22Rv1 (cell line): ENCODE measurements around the gene TACC2.

ENCODE experiments used
- H3K27ac ChIP-seq: fragments of 450-650 bp; 2 replicates; pipeline ENCODE4 v1.5.1; 2017
- ZFX ChIP-seq: fragments of 450-650 bp; IDR thresholded peaks from 2 replicates; pipeline ENCODE4 v1.6.1; 2017; ENCODE audit warnings: antibody characterized with exemption, borderline replicate concordance
- TF ChIP-seq, protein P1 (sequence below): fragments of 450-650 bp; IDR thresholded peaks from 2 replicates; pipeline ENCODE4 v1.5.1; 2017; ENCODE audit warnings: mild to moderate bottlenecking

TACC2 gene

DNA sequence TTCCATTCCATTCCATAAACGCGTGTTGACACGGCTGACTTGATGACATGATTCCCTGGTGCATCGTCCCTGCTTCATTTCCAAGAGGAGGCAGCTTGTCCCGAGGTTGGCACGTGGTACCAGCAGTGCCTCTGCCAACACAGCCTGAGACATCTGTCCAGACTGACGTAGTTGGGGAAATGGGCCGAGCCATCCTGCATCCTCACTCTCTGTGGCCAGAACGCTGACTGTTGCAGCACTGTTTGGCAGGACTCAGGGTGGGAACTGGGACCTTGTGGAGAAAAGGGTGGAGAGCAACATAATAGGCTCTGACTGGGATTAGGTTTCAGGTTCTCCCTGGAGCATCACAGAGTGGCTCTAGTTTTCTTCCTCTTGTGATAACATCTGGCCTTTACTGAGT is 163.6 kb downstream of the TACC2 start:
- TF ChIP-seq ZFX, result no peak
- TF ChIP-seq, protein P1, sequence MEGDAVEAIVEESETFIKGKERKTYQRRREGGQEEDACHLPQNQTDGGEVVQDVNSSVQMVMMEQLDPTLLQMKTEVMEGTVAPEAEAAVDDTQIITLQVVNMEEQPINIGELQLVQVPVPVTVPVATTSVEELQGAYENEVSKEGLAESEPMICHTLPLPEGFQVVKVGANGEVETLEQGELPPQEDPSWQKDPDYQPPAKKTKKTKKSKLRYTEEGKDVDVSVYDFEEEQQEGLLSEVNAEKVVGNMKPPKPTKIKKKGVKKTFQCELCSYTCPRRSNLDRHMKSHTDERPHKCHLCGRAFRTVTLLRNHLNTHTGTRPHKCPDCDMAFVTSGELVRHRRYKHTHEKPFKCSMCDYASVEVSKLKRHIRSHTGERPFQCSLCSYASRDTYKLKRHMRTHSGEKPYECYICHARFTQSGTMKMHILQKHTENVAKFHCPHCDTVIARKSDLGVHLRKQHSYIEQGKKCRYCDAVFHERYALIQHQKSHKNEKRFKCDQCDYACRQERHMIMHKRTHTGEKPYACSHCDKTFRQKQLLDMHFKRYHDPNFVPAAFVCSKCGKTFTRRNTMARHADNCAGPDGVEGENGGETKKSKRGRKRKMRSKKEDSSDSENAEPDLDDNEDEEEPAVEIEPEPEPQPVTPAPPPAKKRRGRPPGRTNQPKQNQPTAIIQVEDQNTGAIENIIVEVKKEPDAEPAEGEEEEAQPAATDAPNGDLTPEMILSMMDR, result no peak
- no peak overlapping the region for H3K27ac ChIP-seq

- no peak overlapping the region for H3K27ac ChIP-seq
- TF ChIP-seq, protein P1, result no peak
- no peak for TF ChIP-seq ZFX
Observed at GRCh38 chr10:122154031-122154544, 165.1 kb downstream of the TACC2 start.

DNA sequence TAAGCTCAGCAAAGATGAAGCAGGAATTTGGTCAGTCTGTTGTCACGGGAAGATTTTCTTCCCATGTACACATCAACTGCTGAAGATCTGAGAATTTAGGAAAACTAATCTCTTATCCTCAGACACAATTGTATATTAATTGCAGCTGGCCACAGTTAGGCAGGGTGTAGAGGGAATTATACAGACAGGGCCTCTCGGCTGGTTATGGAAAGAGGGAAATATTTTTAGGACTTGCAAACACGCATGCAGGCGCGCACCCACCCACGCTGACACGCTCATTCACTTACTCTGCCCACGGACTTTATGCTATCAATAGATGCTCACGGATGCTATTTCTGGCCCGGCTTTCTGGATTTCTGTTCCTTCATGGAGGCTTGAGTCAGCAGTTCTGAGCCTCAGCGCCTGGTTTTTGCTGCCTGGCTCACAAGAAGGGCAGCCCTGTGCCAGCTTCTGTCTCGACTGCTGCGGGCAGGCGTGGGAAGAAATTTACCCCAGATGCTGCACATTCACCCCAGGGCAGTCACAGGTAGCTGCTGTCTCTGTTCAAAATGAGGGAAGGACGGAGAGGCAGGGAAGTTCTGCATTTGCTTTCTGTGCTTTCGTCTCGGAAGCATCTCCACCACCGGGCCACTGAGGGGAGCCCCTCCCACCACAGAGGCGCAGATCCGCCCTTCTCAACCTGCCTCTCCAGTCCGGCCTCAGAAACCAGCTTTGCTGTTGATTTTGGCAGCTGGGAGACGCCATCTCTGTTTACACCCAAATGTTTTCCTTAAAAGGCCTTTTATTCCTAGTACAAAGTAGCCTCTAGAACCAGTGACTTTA is 165.8 kb downstream of the TACC2 start:
- TF ChIP-seq, protein P1, result no peak
- no peak for TF ChIP-seq ZFX
- no peak overlapping the region for H3K27ac ChIP-seq

DNA sequence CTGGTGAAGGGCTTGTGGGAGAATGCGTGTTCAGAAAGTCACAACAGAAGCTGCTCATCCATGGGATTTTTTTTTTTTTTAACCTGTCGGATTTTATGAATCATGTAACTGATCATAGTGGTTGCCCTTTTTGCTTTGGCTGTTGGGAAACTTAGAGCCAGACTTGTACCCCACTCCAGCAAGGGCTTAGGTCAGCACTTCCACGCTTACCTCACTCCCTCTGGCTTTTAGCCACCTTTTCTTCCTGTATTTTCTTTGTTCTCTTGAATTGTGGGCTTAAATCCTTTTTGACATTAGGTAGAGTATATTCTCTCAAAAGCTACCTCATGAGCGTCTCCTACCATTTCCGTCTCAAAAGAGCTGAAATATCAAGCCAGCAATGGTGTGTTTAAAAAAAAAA is 168.5 kb downstream of the TACC2 start:
- no peak overlapping the region for H3K27ac ChIP-seq
- TF ChIP-seq ZFX, result no peak
- TF ChIP-seq, protein P1, result no peak

- H3K27ac ChIP-seq, result no peak overlapping the region
- TF ChIP-seq ZFX, result no peak
- TF ChIP-seq, protein P1, result no peak
Observed at GRCh38 chr10:122158362-122158761, 169.4 kb downstream of the TACC2 start.

- no peak overlapping the region for H3K27ac ChIP-seq
- TF ChIP-seq ZFX, result no peak
- TF ChIP-seq, protein P1, result no peak
Observed at GRCh38 chr10:122159141-122159970, 170.4 kb downstream of the TACC2 start.

GRCh38 chr10:122161795-122162194 is 172.8 kb downstream of the TACC2 start:
- TF ChIP-seq, protein P1, result no peak
- TF ChIP-seq ZFX, result no peak
- H3K27ac ChIP-seq, result no peak overlapping the region
